Measurements from ENCODE around the gene ZSWIM9.
A peak's percentile ranks its signal among the peaks of the same experiment; 100 is the strongest.

The ZSWIM9 gene

GRCh38 chr19:48149430-48149829 lies 21.1 kb upstream of the ZSWIM9 start:
- no peak for TF ChIP-seq CTCF (IDR thresholded peaks at IDR 0.05; ENCODE audit: low read depth, low read length)
- no peak overlapping the region for H3K4me3 ChIP-seq (ENCODE audit: low read depth, low read length)

GRCh38 chr19:48152551-48152950 lies 17.9 kb upstream of the ZSWIM9 start:
- peak; percentile 46; the same call in 1 of the 2 replicates for TF ChIP-seq CTCF (IDR thresholded peaks at IDR 0.05; ENCODE audit: low read depth, low read length)
- H3K4me3 ChIP-seq (ENCODE audit: low read depth, low read length), result no peak overlapping the region

- H3K4me3 ChIP-seq (ENCODE audit: low read depth, low read length), result no peak overlapping the region
- no peak for TF ChIP-seq CTCF (IDR thresholded peaks at IDR 0.05; ENCODE audit: low read depth, low read length)
These were observed 16.5 kb upstream of the ZSWIM9 start for GRCh38 chr19:48154003-48154402.

- TF ChIP-seq CTCF (IDR thresholded peaks at IDR 0.05; ENCODE audit: low read depth, low read length), result no peak
- no peak overlapping the region for H3K4me3 ChIP-seq (ENCODE audit: low read depth, low read length)
These were observed 12.2 kb upstream of the ZSWIM9 start for GRCh38 chr19:48158210-48158790.

GRCh38 chr19:48168689-48169088 lies 1.8 kb upstream of the ZSWIM9 start:
- no peak for TF ChIP-seq CTCF (IDR thresholded peaks at IDR 0.05; ENCODE audit: low read depth, low read length)
- no peak overlapping the region for H3K4me3 ChIP-seq (ENCODE audit: low read depth, low read length)

- H3K4me3 ChIP-seq (ENCODE audit: low read depth, low read length), result peak overlapping the region; percentile 86
- no peak for TF ChIP-seq CTCF (IDR thresholded peaks at IDR 0.05; ENCODE audit: low read depth, low read length)
These were observed 922 bp upstream of the ZSWIM9 start for GRCh38 chr19:48169578-48169938.

GRCh38 chr19:48170817-48171347 lies 402 bp downstream of the ZSWIM9 start:
- no peak for TF ChIP-seq CTCF (IDR thresholded peaks at IDR 0.05; ENCODE audit: low read depth, low read length)
- H3K4me3 ChIP-seq (ENCODE audit: low read depth, low read length), result peak overlapping the region; percentile 86
